ENCODE results near the gene INPP5A. TPM values are rescaled to one million over a fixed set of nuclear protein-coding genes. Genes with fewer than 3 reads are reported as not detected.

The INPP5A gene
- total RNA-seq, 1 experiment from 2014 or later = 22.6 TPM

DNA sequence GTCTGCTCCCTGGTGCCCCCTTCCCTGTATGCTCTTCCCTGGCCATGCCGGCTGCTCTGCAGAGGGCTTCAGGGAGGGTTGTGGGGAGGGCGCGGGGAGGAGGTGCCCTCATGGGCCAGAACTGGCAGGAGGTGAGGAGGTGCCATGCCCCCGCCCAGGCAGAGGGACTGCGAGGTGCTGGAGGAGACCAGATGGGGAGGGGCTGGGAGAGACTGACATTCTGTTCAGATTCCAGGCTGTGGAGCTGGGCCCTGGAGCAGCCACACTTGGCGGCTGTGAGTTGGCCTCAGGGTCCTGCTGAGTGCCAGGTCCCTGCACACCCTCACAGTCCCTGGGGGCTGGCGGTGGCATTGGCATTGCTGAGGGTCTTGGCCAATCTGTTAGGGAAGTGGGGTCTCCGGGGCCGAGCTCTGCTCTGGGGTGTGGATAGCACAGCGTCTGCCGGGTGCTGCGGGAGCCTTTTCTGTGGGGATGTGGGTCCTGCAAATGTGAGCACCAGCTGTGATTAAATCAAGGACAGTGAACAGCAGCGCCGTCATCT lies 25.4 kb downstream of the INPP5A start:
- no peak overlapping the region for H3K27ac ChIP-seq (ENCODE audit: low read length)
- H3K9me2 ChIP-seq (replicated peaks; ENCODE audit: low read length) = no peaks in the 10 kb centered on the region
- ChIA-PET POLR2A (ENCODE audit: unreplicated experiment) (no interaction called here), CTCF (no interaction called here)
- peaks cover 58% of the 10 kb centered on the region for H3K79me2 ChIP-seq (ENCODE audit: low read length)
- peaks cover 17% of the 10 kb centered on the region; the same call in 1 of the 2 replicates for H3K4me1 ChIP-seq (ENCODE audit: insufficient read depth, low read length)
- no peaks in the 10 kb centered on the region for H3K36me3 ChIP-seq (ENCODE audit: low read depth, low read length)
- H3K9ac ChIP-seq (ENCODE audit: low read length) = no peak overlapping the region
- H3F3A ChIP-seq (ENCODE audit: low read length, unreplicated experiment) = no peaks in the 10 kb centered on the region
- no peak overlapping the region for H2AFZ ChIP-seq (ENCODE audit: low read length)
- TF ChIP-seq EZH2 (IDR thresholded peaks at IDR 0.05; ENCODE audit: low read length, unreplicated experiment) = no peak
- no peak for TF ChIP-seq EZH2phosphoT487 (IDR thresholded peaks at IDR 0.05; ENCODE audit: borderline replicate concordance, low read length)
- no peak for TF ChIP-seq CTCF (conservative IDR thresholded peaks at IDR 0.05; ENCODE audit: low read depth, low read length)
- BruUV-seq (replicated peaks) = no TSS peak
- no peaks in the 10 kb centered on the region for H3K27me3 ChIP-seq (ENCODE audit: low read length)
- intact Hi-C loops (cut with micrococcal nuclease) = no loop called here
- H3K9me3 ChIP-seq (ENCODE audit: low read length) = no peaks in the 10 kb centered on the region
- no peak overlapping the region for H3K4me2 ChIP-seq (ENCODE audit: low read length)
- no peak for DNase-seq
- no peak for ATAC-seq
- peaks cover 7% of the 10 kb centered on the region; the same call in 1 of the 2 replicates for H4K20me1 ChIP-seq (ENCODE audit: low read length)
- no peak overlapping the region for H3K4me3 ChIP-seq (ENCODE audit: low read length)

- Histone ChIP-seq H3K79me2 (ENCODE audit: low read length) (peaks cover 61% of the 10 kb centered on the region), H3K9me2 (replicated peaks; ENCODE audit: low read length) (no peaks in the 10 kb centered on the region), H3K9me3 (ENCODE audit: low read length) (no peaks in the 10 kb centered on the region), H3K27me3 (ENCODE audit: low read length) (no peaks in the 10 kb centered on the region), H3K4me2 (ENCODE audit: low read length) (no peak overlapping the region), H3K36me3 (ENCODE audit: low read depth, low read length) (no peaks in the 10 kb centered on the region), H3K4me3 (ENCODE audit: low read length) (no peak overlapping the region), H2AFZ (ENCODE audit: low read length) (no peak overlapping the region), H3K9ac (ENCODE audit: low read length) (no peak overlapping the region), H3K4me1 (ENCODE audit: insufficient read depth, low read length) (peaks cover 17% of the 10 kb centered on the region; the same call in 1 of the 2 replicates), H4K20me1 (ENCODE audit: low read length) (peaks cover 7% of the 10 kb centered on the region; the same call in 1 of the 2 replicates), H3F3A (ENCODE audit: low read length, unreplicated experiment) (no peaks in the 10 kb centered on the region), H3K27ac (ENCODE audit: low read length) (no peak overlapping the region)
- CTCF ChIA-PET = no interaction called here
- intact Hi-C loops (cut with micrococcal nuclease) = no loop called here
- BruUV-seq (replicated peaks) = no TSS peak
- ATAC-seq (no peak), DNase-seq (no peak)
- POLR2A ChIA-PET (ENCODE audit: unreplicated experiment) = no interaction called here
- TF ChIP-seq EZH2 (IDR thresholded peaks at IDR 0.05; ENCODE audit: low read length, unreplicated experiment) (no peak), EZH2phosphoT487 (IDR thresholded peaks at IDR 0.05; ENCODE audit: borderline replicate concordance, low read length) (no peak), CTCF (conservative IDR thresholded peaks at IDR 0.05; ENCODE audit: low read depth, low read length) (no peak)
Observed at GRCh38 chr10:132563485-132564248, 26.1 kb downstream of the INPP5A start.

GRCh38 chr10:132564249-132564605 lies 26.6 kb downstream of the INPP5A start:
- ChIA-PET CTCF (no interaction called here), POLR2A (ENCODE audit: unreplicated experiment) (no interaction called here)
- no TSS peak for BruUV-seq (replicated peaks)
- H3K27me3 ChIP-seq (ENCODE audit: low read length) = no peaks in the 10 kb centered on the region
- H3K4me1 ChIP-seq (ENCODE audit: insufficient read depth, low read length) = peaks cover 17% of the 10 kb centered on the region; the same call in 1 of the 2 replicates
- DNase-seq (no peak), ATAC-seq (peak; percentile 13; the same call in 1 of the 2 replicates)
- H3K9me3 ChIP-seq (ENCODE audit: low read length) = no peaks in the 10 kb centered on the region
- H3K27ac ChIP-seq (ENCODE audit: low read length) = no peak overlapping the region
- TF ChIP-seq EZH2phosphoT487 (IDR thresholded peaks at IDR 0.05; ENCODE audit: borderline replicate concordance, low read length) (no peak), EZH2 (IDR thresholded peaks at IDR 0.05; ENCODE audit: low read length, unreplicated experiment) (no peak), CTCF (conservative IDR thresholded peaks at IDR 0.05; ENCODE audit: low read depth, low read length) (no peak)
- H3K9ac ChIP-seq (ENCODE audit: low read length) = no peak overlapping the region
- peaks cover 7% of the 10 kb centered on the region; the same call in 1 of the 2 replicates for H4K20me1 ChIP-seq (ENCODE audit: low read length)
- no peaks in the 10 kb centered on the region for H3F3A ChIP-seq (ENCODE audit: low read length, unreplicated experiment)
- no peak overlapping the region for H3K4me2 ChIP-seq (ENCODE audit: low read length)
- intact Hi-C loops (cut with micrococcal nuclease) = no loop called here
- H3K9me2 ChIP-seq (replicated peaks; ENCODE audit: low read length) = no peaks in the 10 kb centered on the region
- H2AFZ ChIP-seq (ENCODE audit: low read length) = no peak overlapping the region
- peaks cover 67% of the 10 kb centered on the region for H3K79me2 ChIP-seq (ENCODE audit: low read length)
- no peak overlapping the region for H3K4me3 ChIP-seq (ENCODE audit: low read length)
- no peaks in the 10 kb centered on the region for H3K36me3 ChIP-seq (ENCODE audit: low read depth, low read length)

All from PC-3 (cell line).